Gastroesophageal sphincter (tissue), 3 donors: Measurements from ENCODE around the gene IYD.

Experiments used
- CTCF ChIP-seq, 4 experiments: fragments of 200-600 bp in 2 of 4; fragments of 450-650 bp in 2 of 4; sonication (generic) in 1 of 4; IDR thresholded peaks; one replicate each; pipeline ENCODE4 v1.5.1; 2017 to 2019; ENCODE audit warnings: antibody characterized with exemption in 4 of 4, mild to moderate bottlenecking in 2 of 4, moderate library complexity in 2 of 4
- EP300 ChIP-seq: sonication (generic); formaldehyde crosslinking; IDR thresholded peaks from one replicate; pipeline ENCODE4 v1.6.1; 2017; ENCODE audit warnings: antibody characterized with exemption, mild to moderate bottlenecking
- POLR2A ChIP-seq, 2 donors: fragments of 450-650 bp; IDR thresholded peaks; one replicate each; pipeline ENCODE4 v1.6.1; 2017; ENCODE audit warnings: antibody characterized with exemption in 2 of 2, mild to moderate bottlenecking in 2 of 2, moderate library complexity in 1 of 2

GRCh38 chr6:150373260-150373701, 4.5 kb downstream of the IYD start:
- TF ChIP-seq POLR2A (IDR thresholded peaks at IDR 0.05): no peak
- no peak for TF ChIP-seq EP300
- no peak for TF ChIP-seq CTCF (IDR thresholded peaks at IDR 0.05)
